IMR-90 (cell line): ENCODE data around the gene TKFC. TPM values are rescaled to one million over a fixed set of nuclear protein-coding genes. Genes with fewer than 3 reads are reported as not detected.

Experiments
- ATAC-seq: fragments of 200-7000 bp; cut with Tn5 transposase; 2 replicates; pipeline ENCODE4 v1.9.1; 2020; ENCODE audit warnings: low read depth, mild to moderate bottlenecking, moderate library complexity
- BruUV-seq: library from RNA; stranded (reverse); fragments of 400-500 nt; replicated peaks from 2 replicates; lab custom pipeline; 2021; lab: Mats Ljungman, UMichigan
- CTCF ChIA-PET: fragments of 300-600 bp; formaldehyde crosslinking; extraction: SDS; loops from one replicate; lab custom pipeline; 2021; ENCODE audit warnings: antibody characterized with exemption; lab: Yijun Ruan, JAX
- POLR2A ChIA-PET: fragments of 300-600 bp; sonication (Branson Sonifier 250); formaldehyde crosslinking; loops from one replicate; lab custom pipeline; 2022; ENCODE audit warnings: antibody characterized with exemption; ENCODE audit not compliant: unreplicated experiment; lab: Charles Lee
- DNase-seq: peaks from one replicate; pipeline ENCODE4 v3.0.0; 2013
- H2AFZ ChIP-seq: replicated peaks from 2 replicates; pipeline ENCODE3; 2013; ENCODE audit warnings: low read length, mild to moderate bottlenecking; ENCODE audit not compliant: poor library complexity
- H2AK5ac ChIP-seq: 2 replicates; pipeline ENCODE4 v1.6.1; 2013; ENCODE audit warnings: low read depth, low read length, inconsistent platforms
- H2AK9ac ChIP-seq: replicated peaks from 2 replicates; pipeline ENCODE3; 2013; ENCODE audit warnings: mild to moderate bottlenecking, low read depth, low read length, moderate library complexity; ENCODE audit not compliant: poor library complexity
- H2BK120ac ChIP-seq: 2 replicates; pipeline ENCODE4 v1.6.1; 2013; ENCODE audit warnings: low read depth, low read length, inconsistent platforms
- H2BK15ac ChIP-seq: 3 replicates; pipeline ENCODE4 v1.6.1; 2013; ENCODE audit warnings: low read depth, low read length, inconsistent platforms
- H2BK20ac ChIP-seq: 2 replicates; pipeline ENCODE4 v1.6.1; 2013; ENCODE audit warnings: low read depth, mild to moderate bottlenecking, inconsistent platforms, low read length, moderate library complexity
- H2BK5ac ChIP-seq: 2 replicates; pipeline ENCODE4 v1.6.1; 2013; ENCODE audit warnings: mild to moderate bottlenecking, low read depth, low read length, inconsistent platforms; ENCODE audit not compliant: poor library complexity, severe bottlenecking
- H3K14ac ChIP-seq: replicated peaks from 2 replicates; pipeline ENCODE4 v1.6.1; 2013; ENCODE audit warnings: low read depth, low read length, inconsistent platforms
- H3K18ac ChIP-seq: 2 replicates; pipeline ENCODE4 v1.6.1; 2013; ENCODE audit warnings: low read depth, low read length, control low read depth
- H3K23ac ChIP-seq: 2 replicates; pipeline ENCODE4 v1.6.1; 2013; ENCODE audit warnings: low read depth, low read length, inconsistent platforms
- H3K27ac ChIP-seq: 2 replicates; pipeline ENCODE4 v1.5.1; 2013; ENCODE audit warnings: mild to moderate bottlenecking, control low read depth, low read length; ENCODE audit not compliant: insufficient read depth
- H3K27me3 ChIP-seq: 2 replicates; pipeline ENCODE4 v1.6.1; 2013; ENCODE audit warnings: low read length; ENCODE audit not compliant: control insufficient read depth, insufficient read depth
- H3K36me3 ChIP-seq: 2 replicates; pipeline ENCODE4 v1.6.1; 2013; ENCODE audit warnings: low read length, mixed read lengths; ENCODE audit not compliant: control insufficient read depth, insufficient read depth
- H3K4ac ChIP-seq: 2 replicates; pipeline ENCODE4 v1.6.1; 2013; ENCODE audit warnings: low read depth, low read length, inconsistent platforms
- H3K4me1 ChIP-seq: 2 replicates; pipeline ENCODE4 v1.6.1; 2013; ENCODE audit warnings: low read length, mixed read lengths; ENCODE audit not compliant: control insufficient read depth, insufficient read depth
- H3K4me2 ChIP-seq: 2 replicates; pipeline ENCODE4 v1.6.1; 2013; ENCODE audit warnings: low read depth, mild to moderate bottlenecking, control low read depth, low read length, moderate library complexity
- H3K4me3 ChIP-seq: 2 replicates; pipeline ENCODE4 v1.5.1; 2013; ENCODE audit warnings: low read depth, mild to moderate bottlenecking, control low read depth, low read length, moderate library complexity; ENCODE audit not compliant: insufficient read depth
- H3K56ac ChIP-seq: 2 replicates; pipeline ENCODE4 v1.6.1; 2013; ENCODE audit warnings: low read length, inconsistent platforms; ENCODE audit not compliant: insufficient read depth; ENCODE audit errors: extremely low read depth
- H3K79me1 ChIP-seq, 2 experiments: 2 replicates each; pipeline ENCODE4 v1.6.1; 2013; ENCODE audit warnings: low read length in 2 of 2, inconsistent platforms in 1 of 2, low read depth in 1 of 2
- H3K9ac ChIP-seq: 2 replicates; pipeline ENCODE4 v1.6.1; 2013; ENCODE audit warnings: low read depth, low read length, control low read depth
- H3K9me1 ChIP-seq: 2 replicates; pipeline ENCODE4 v1.6.1; 2013; ENCODE audit warnings: low read length, inconsistent platforms; ENCODE audit not compliant: insufficient read depth
- H3K9me3 ChIP-seq: 2 replicates; pipeline ENCODE4 v1.6.1; 2013; ENCODE audit warnings: low read length; ENCODE audit not compliant: control insufficient read depth, insufficient read depth
- H4K20me1 ChIP-seq: 2 replicates; pipeline ENCODE4 v1.6.1; 2013; ENCODE audit warnings: low read length, inconsistent platforms; ENCODE audit not compliant: insufficient read depth
- H4K5ac ChIP-seq: 2 replicates; pipeline ENCODE4 v1.6.1; 2013; ENCODE audit warnings: mild to moderate bottlenecking, low read depth, low read length, control low read depth
- H4K8ac ChIP-seq, 2 experiments: 2 replicates each; pipeline ENCODE4 v1.6.1; 2013; ENCODE audit warnings: low read depth in 2 of 2, low read length in 2 of 2, control low read depth in 1 of 2, inconsistent platforms in 1 of 2
- H4K91ac ChIP-seq: 2 replicates; pipeline ENCODE4 v1.6.1; 2013; ENCODE audit warnings: low read depth, low read length, inconsistent platforms; ENCODE audit not compliant: insufficient read depth
- BHLHE40 ChIP-seq: fragments of 150-350 bp; IDR thresholded peaks from 2 replicates; pipeline ENCODE4 v1.6.1; 2016; ENCODE audit warnings: mild to moderate bottlenecking, low read depth, low read length
- CEBPB ChIP-seq: IDR thresholded peaks from 2 replicates; pipeline ENCODE4 v1.6.1; 2012; ENCODE audit warnings: low read depth, low read length, improper control_type of control experiment
- CHD1 ChIP-seq: IDR thresholded peaks from 2 replicates; pipeline ENCODE4 v1.6.1; 2012; ENCODE audit warnings: low read depth, low read length, improper control_type of control experiment
- CTCF ChIP-seq: conservative IDR thresholded peaks from 2 replicates; pipeline ENCODE4 v1.5.1; 2012; ENCODE audit warnings: mild to moderate bottlenecking, low read depth, low read length, improper control_type of control experiment
- ELK1 ChIP-seq: fragments of 150-350 bp; IDR thresholded peaks from 2 replicates; pipeline ENCODE4 v1.6.1; 2016; ENCODE audit warnings: low read depth, mild to moderate bottlenecking, low read length, moderate library complexity, borderline replicate concordance
- FOS ChIP-seq: fragments of 150-350 bp; IDR thresholded peaks from 2 replicates; pipeline ENCODE4 v1.6.1; 2016; ENCODE audit warnings: low read depth, low read length
- MAZ ChIP-seq: IDR thresholded peaks from 2 replicates; pipeline ENCODE4 v1.6.1; 2012; ENCODE audit warnings: low read depth, mild to moderate bottlenecking, low read length, improper control_type of control experiment, moderate library complexity, borderline replicate concordance
- MXI1 ChIP-seq: IDR thresholded peaks from 2 replicates; pipeline ENCODE4 v1.6.1; 2012; ENCODE audit warnings: low read depth, mild to moderate bottlenecking, low read length, moderate library complexity, borderline replicate concordance
- NFE2L2 ChIP-seq: fragments of 150-350 bp; IDR thresholded peaks from 2 replicates; pipeline ENCODE4 v1.6.1; 2016; ENCODE audit warnings: low read depth, mild to moderate bottlenecking, low read length
- POLR2A ChIP-seq: IDR thresholded peaks from 2 replicates; pipeline ENCODE4 v1.6.1; 2012; ENCODE audit warnings: mild to moderate bottlenecking, low read depth, low read length
- RAD21 ChIP-seq: IDR thresholded peaks from 2 replicates; pipeline ENCODE4 v1.6.1; 2012; ENCODE audit warnings: low read length, improper control_type of control experiment
- RCOR1 ChIP-seq: IDR thresholded peaks from 2 replicates; pipeline ENCODE4 v1.6.1; 2012; ENCODE audit warnings: mild to moderate bottlenecking, low read length, improper control_type of control experiment; ENCODE audit not compliant: insufficient replicate concordance
- SMC3 ChIP-seq: fragments of 150-350 bp; IDR thresholded peaks from 2 replicates; pipeline ENCODE4 v1.6.1; 2016; ENCODE audit warnings: low read depth, mild to moderate bottlenecking, antibody characterized with exemption, low read length, moderate library complexity
- WGBS, 2 experiments: methylation state at CpG; one replicate each; pipeline versions ENCODE4 v1.1.5 to v1.1.7; 2013; ENCODE audit warnings: missing lambda C conversion rate in 2 of 2; ENCODE audit not compliant: insufficient read length in 1 of 2; ENCODE audit errors: extremely low coverage in 2 of 2; 5-methylcytosine and 5-hydroxymethylcytosine counted together
- dilution Hi-C: fragments of 300-500 bp; cut with HindIII; formaldehyde crosslinking; loops from one replicate; pipeline ENCODE4 v1.14.3; 2018; ENCODE audit warnings: low sequenced_read_pairs; ENCODE audit not compliant: unreplicated experiment
- in situ Hi-C: fragments of 300-500 bp; cut with MboI; formaldehyde crosslinking; loops from 3 replicates; pipeline ENCODE4 v1.14.3; 2019; ENCODE audit warnings: low sequenced_read_pairs, inconsistent platforms, mixed read lengths
- intact Hi-C: fragments of 100-400 bp; cut with micrococcal nuclease; formaldehyde crosslinking; loops from 2 replicates; pipeline ENCODE4 v1.10.0; 2022
- polyA plus RNA-seq, 3 experiments: library from polyadenylated mRNA; depleted of rRNA; stranded (reverse); fragments of >200 nt; gene quantifications; 2 replicates each; pipeline ENCODE4 v1.2.3, GENCODE V29; 2012; ENCODE audit warnings: low replicate concordance in 1 of 3
- total RNA-seq: library from RNA; depleted of rRNA; stranded (reverse); fragments of >200 nt; gene quantifications from 2 replicates; pipeline ENCODE4 v1.2.3, GENCODE V29; 2012

The TKFC gene
- total and polyA plus RNA-seq, 2 of the 4 experiments (the other 2 are of a cell fraction), result 10.4 to 30.8 TPM

GRCh38 chr11:61332797-61333549, at the start of gene TKFC, which contains the start of gene DDB1 (continued):
- TF ChIP-seq POLR2A (peak; percentile 94), CTCF (no peak)

GRCh38 chr11:61283613-61284012, 49.4 kb upstream of the TKFC start:
- 92% methylated on average over 3 of the region's 4 CpGs; no CpG with 5 or more reads in 1 of the 2 experiments for WGBS, 2 experiments
- in situ Hi-C loops, result no loop called here
- intact Hi-C loops, result no loop called here
- no peak overlapping the region for H3K56ac ChIP-seq
- H3K27me3 ChIP-seq, result no peaks in the 10 kb centered on the region
- no peak overlapping the region for H3K4ac ChIP-seq
- H2BK120ac ChIP-seq, result no peak overlapping the region
- no TSS peak for BruUV-seq
- ATAC-seq (no peak), DNase-seq (no peak)
- no peak overlapping the region for H3K23ac ChIP-seq
- H3K79me1 ChIP-seq, result no peaks in the 10 kb centered on the region
- no peak overlapping the region for H3K14ac ChIP-seq
- no peak overlapping the region for H3K9ac ChIP-seq
- H3K9me3 ChIP-seq, result no peaks in the 10 kb centered on the region
- ChIA-PET CTCF (no interaction called here), POLR2A (no interaction called here)
- no peak overlapping the region for H2BK15ac ChIP-seq
- H3K9me1 ChIP-seq, result peaks cover 4% of the 10 kb centered on the region; the same call in 1 of the 2 replicates
- dilution Hi-C loops, result no loop called here
- H2BK20ac ChIP-seq, result no peak overlapping the region
- H3K4me3 ChIP-seq, result no peak overlapping the region
- H3K18ac ChIP-seq, result no peak overlapping the region
- no peak overlapping the region for H2AFZ ChIP-seq
- H3K4me1 ChIP-seq, result no peaks in the 10 kb centered on the region
- H4K8ac ChIP-seq, result no peak overlapping the region
- no peak overlapping the region for H2AK5ac ChIP-seq
- no peaks in the 10 kb centered on the region for H4K20me1 ChIP-seq
- H2AK9ac ChIP-seq, result no peak overlapping the region
- no peak overlapping the region for H3K4me2 ChIP-seq
- no peak overlapping the region for H3K27ac ChIP-seq
- no peak overlapping the region for H4K91ac ChIP-seq
- no peaks in the 10 kb centered on the region for H3K36me3 ChIP-seq
- H2BK5ac ChIP-seq, result no peak overlapping the region
- H4K5ac ChIP-seq, result no peak overlapping the region
- no peak for TF ChIP-seq MAZ
- no peak for TF ChIP-seq BHLHE40
- no peak for TF ChIP-seq RAD21
- TF ChIP-seq POLR2A, result no peak
- TF ChIP-seq ELK1, result no peak
- no peak for TF ChIP-seq NFE2L2
- TF ChIP-seq CHD1, result no peak
- no peak for TF ChIP-seq SMC3
- no peak for TF ChIP-seq MXI1
- TF ChIP-seq FOS, result no peak
- TF ChIP-seq RCOR1, result no peak
- TF ChIP-seq CEBPB, result no peak
